ENCODE measurements around the gene PYCARD.

- TF ChIP-seq POLR2A (IDR thresholded peaks at IDR 0.05), result no peak
- no peak for TF ChIP-seq CTCF (IDR thresholded peaks at IDR 0.05)
Measured at GRCh38 chr16:31194898-31195297, 7.7 kb downstream of the PYCARD start.
